Colonic mucosa (tissue), 4 donors: ENCODE results near the gene STARD13. TPM values are rescaled to one million over a fixed set of nuclear protein-coding genes. Genes with fewer than 3 reads are reported as not detected.

Experiments used
- DNase-seq: peaks from one replicate; pipeline ENCODE4 v3.0.0-alpha.2; 2020
- H3K27ac ChIP-seq: fragments of 200-600 bp; one replicate; pipeline ENCODE4 v1.8.0; 2021
- H3K27me3 ChIP-seq: fragments of 200-600 bp; one replicate; pipeline ENCODE4 v1.8.0; 2021
- H3K36me3 ChIP-seq: fragments of 200-600 bp; one replicate; pipeline ENCODE4 v1.8.0; 2021
- H3K4me1 ChIP-seq: fragments of 200-600 bp; one replicate; pipeline ENCODE4 v1.8.0; 2021; ENCODE audit warnings: mild to moderate bottlenecking
- H3K4me3 ChIP-seq: fragments of 200-600 bp; one replicate; pipeline ENCODE4 v1.8.0; 2021
- H3K9ac ChIP-seq, 2 donors: one replicate each; pipeline ENCODE4 v1.7.0; 2013; ENCODE audit warnings: control low read depth in 2 of 2, low read depth in 2 of 2, low read length in 2 of 2
- H3K9me3 ChIP-seq: fragments of 200-600 bp; one replicate; pipeline ENCODE4 v1.8.0; 2021
- intact Hi-C: fragments of 100-400 bp; cut with DNase I; formaldehyde crosslinking; loops from one replicate; pipeline ENCODE4 v1.14.1; 2022
- total RNA-seq, 2 donors: library from RNA; stranded (reverse); fragmentation: NEBNext Ultra II Directional in 1 of 2; extraction: Animal tissue kit (Norgen Biotek cat#: 25700) in 1 of 2; gene quantifications; one replicate each; pipeline ENCODE4 v1.2.1, GENCODE V29; 2021
- TF ChIP-seq, protein P1 (sequence below): fragments of 200-600 bp; IDR thresholded peaks from one replicate; pipeline ENCODE4 v1.8.0; 2022; ENCODE audit warnings: antibody characterized with exemption, mild to moderate bottlenecking
- donor health status: healthy.
- donor health status: DM: no; HTN: no; CAD: no.
- donor health status: DM: no; HTN: no; CAD: no.

Gene STARD13
- total RNA-seq, 2 donors from 2014 or later = 21.3 to 30.2 TPM

DNA sequence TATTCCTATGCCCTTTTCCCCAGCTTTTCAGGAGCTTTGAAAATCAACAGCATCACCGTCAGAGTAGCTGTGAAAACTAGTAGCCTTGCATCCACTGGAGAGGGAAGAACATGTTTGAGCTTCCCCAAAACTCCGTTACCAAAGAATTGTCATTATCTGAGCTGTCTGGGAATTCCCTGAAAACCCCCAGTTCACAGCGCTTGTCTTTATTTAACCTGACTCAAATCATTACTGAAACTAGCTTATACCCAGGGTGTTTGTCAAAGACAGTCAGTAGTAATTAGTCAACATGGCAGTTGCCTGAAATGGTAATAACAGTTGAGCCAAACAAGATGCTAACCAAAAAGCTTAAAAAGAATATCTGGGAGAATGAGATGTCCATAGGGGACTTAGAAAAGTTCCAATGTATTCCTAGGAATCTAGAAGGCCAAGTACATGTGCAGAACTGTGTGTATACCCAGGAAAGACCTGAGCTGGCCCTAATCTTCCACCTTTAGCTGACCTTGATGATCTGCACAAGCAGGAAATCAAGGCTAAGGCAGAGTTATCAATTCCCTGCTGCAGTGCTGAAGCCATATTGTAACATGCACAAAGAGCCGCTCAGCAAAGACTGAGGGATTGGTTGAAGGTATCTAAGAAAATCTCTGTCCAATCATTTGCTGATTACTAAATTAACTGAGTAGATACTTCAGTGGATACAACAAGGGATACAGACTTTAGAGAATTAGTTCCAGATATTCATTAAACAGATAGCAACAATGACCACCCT lies 138.5 kb downstream of the STARD13 start:
- TF ChIP-seq, protein P1, sequence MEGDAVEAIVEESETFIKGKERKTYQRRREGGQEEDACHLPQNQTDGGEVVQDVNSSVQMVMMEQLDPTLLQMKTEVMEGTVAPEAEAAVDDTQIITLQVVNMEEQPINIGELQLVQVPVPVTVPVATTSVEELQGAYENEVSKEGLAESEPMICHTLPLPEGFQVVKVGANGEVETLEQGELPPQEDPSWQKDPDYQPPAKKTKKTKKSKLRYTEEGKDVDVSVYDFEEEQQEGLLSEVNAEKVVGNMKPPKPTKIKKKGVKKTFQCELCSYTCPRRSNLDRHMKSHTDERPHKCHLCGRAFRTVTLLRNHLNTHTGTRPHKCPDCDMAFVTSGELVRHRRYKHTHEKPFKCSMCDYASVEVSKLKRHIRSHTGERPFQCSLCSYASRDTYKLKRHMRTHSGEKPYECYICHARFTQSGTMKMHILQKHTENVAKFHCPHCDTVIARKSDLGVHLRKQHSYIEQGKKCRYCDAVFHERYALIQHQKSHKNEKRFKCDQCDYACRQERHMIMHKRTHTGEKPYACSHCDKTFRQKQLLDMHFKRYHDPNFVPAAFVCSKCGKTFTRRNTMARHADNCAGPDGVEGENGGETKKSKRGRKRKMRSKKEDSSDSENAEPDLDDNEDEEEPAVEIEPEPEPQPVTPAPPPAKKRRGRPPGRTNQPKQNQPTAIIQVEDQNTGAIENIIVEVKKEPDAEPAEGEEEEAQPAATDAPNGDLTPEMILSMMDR = no peak
- H3K36me3 ChIP-seq = no peaks in the 10 kb centered on the region
- no peak for DNase-seq
- H3K27ac ChIP-seq = no peak overlapping the region
- H3K4me1 ChIP-seq = no peaks in the 10 kb centered on the region
- H3K27me3 ChIP-seq = no peaks in the 10 kb centered on the region
- intact Hi-C loops = no loop called here
- no peak overlapping the region for H3K9ac ChIP-seq
- H3K4me3 ChIP-seq = no peak overlapping the region
- H3K9me3 ChIP-seq = no peaks in the 10 kb centered on the region

DNA sequence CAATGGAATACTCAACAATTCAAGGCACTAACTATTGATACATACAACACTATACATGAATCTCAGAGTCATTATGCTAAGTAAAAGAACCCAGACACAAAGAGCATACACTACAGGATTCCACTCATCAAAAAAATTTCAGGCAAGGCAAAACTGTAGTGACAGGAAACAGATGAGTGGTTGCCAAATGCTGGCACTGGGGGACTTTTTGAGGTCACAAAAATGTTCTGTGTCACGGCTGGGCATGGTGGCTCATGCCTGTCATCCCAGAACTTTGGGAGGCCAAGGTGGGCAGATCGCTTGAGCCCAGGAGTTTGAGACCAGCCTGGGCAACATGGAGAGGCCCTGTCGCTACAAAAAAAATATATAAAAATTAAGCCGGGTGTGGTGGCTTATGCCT lies 139.9 kb downstream of the STARD13 start:
- Histone ChIP-seq H3K4me1 (no peaks in the 10 kb centered on the region), H3K27me3 (no peaks in the 10 kb centered on the region), H3K4me3 (no peak overlapping the region), H3K36me3 (no peaks in the 10 kb centered on the region), H3K9me3 (no peaks in the 10 kb centered on the region), H3K9ac (no peak overlapping the region), H3K27ac (no peak overlapping the region)
- TF ChIP-seq, protein P1 = no peak
- intact Hi-C loops = no loop called here
- DNase-seq = no peak

DNA sequence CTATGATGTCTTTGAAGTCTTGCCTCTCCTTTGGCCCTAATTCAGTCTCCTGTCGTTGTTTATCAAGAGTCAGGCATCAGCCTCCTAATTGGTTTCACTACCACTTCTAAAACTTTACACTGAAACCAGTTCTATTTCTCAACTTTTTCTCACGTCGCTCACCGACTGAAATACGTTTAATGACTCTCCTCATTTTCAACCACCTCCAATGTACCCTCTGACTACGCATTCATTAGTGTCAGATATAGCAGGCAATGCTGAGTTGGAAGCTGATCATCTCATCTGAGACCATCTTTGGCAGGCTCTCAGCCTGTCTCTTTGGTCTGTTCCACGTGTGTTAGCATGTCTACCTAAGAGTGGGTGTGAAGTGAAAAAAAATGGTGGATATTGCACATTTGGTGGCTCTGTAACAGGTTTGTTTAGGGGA lies 141.2 kb downstream of the STARD13 start:
- intact Hi-C loops = no loop called here

DNA sequence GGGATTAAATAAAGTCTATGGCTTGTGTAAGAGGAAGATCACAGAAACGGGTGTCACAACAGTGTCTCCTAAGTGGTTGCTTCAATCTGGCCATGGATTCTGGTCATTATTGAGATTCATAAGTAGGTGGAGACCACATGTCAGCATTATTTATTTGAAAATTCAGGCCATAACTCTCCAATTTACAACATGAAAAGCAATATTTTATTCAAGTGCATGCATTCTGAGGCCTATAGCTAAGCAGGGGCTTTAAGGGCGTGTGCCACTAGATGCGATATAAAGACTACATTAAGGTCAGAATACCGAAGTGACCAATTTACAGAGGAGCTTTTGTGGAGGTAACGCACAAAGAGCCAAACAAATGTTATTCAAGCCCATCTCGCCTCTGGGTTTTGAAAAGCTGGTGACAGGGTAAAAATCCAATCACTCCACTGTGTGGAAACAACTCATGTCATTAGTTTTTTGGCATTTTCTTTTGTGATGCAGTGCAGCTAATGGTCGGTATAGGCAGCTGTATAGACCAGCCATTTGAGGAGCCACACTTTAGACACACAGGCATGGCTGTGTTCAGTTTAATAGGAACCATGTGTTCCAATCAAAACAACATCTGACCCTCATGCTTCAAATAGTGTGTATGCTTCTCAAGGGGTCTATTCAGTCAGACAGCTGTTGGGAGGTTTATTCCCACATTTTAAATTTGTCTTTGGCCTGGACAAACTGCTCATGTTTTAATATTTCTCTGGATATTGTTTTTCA lies 145.6 kb downstream of the STARD13 start:
- no peak for DNase-seq
- TF ChIP-seq, protein P1 = no peak
- Histone ChIP-seq H3K9ac (no peak overlapping the region), H3K4me1 (no peaks in the 10 kb centered on the region), H3K27ac (no peak overlapping the region), H3K9me3 (no peaks in the 10 kb centered on the region), H3K27me3 (no peaks in the 10 kb centered on the region), H3K4me3 (no peak overlapping the region), H3K36me3 (no peaks in the 10 kb centered on the region)
- intact Hi-C loops = no loop called here

More for the DNA sequence above, 141.2 kb downstream of the STARD13 start:
- no peak for DNase-seq
- Histone ChIP-seq H3K4me3 (no peak overlapping the region), H3K9me3 (no peaks in the 10 kb centered on the region), H3K27ac (no peak overlapping the region), H3K4me1 (no peaks in the 10 kb centered on the region), H3K36me3 (no peaks in the 10 kb centered on the region), H3K9ac (no peak overlapping the region), H3K27me3 (no peaks in the 10 kb centered on the region)
- TF ChIP-seq, protein P1 = no peak

DNA sequence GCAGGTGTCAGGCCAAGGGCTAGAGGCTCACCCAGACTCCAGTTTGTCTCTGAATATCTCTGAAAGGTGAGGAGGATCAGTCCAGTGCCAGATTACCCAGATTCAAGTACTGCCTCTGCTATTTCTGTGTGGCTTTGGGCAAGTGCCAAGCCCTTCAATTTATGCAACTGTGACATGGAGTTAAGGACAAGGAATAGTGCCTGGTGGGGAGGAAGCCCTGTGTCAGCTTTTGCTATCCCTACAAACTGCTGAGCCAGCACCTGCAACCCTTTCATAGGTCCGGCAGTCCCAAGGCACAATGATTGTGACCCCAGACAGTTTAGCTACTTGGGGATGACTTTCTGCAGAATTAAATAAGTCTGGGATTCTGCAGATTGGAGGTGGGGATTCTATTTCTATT lies 146.4 kb downstream of the STARD13 start:
- no peaks in the 10 kb centered on the region for H3K36me3 ChIP-seq
- intact Hi-C loops = no loop called here

More for the DNA sequence above, 146.4 kb downstream of the STARD13 start:
- no peaks in the 10 kb centered on the region for H3K9me3 ChIP-seq
- no peaks in the 10 kb centered on the region for H3K4me1 ChIP-seq
- no peak overlapping the region for H3K4me3 ChIP-seq
- H3K27me3 ChIP-seq = no peaks in the 10 kb centered on the region
- no peak overlapping the region for H3K27ac ChIP-seq
- H3K9ac ChIP-seq = no peak overlapping the region
- TF ChIP-seq, protein P1 = no peak
- no peak for DNase-seq
